HL-60/S4 treated with retinoic acid at 250 ng/mL for 4 days and 3 days (cell line): ENCODE results near the gene MSH3.
"Not testable (repeated sequence)": the region's sequence is repeated elsewhere in the genome, so short reads cannot be mapped to it uniquely, and the experiment has no call there.

ENCODE experiments used
- in situ Hi-C: fragments of 300-500 bp; cut with MboI; formaldehyde crosslinking; loops from 2 replicates; pipeline ENCODE4 v1.7.0; 2022; ENCODE audit warnings: low sequenced_read_pairs

The MSH3 gene

DNA sequence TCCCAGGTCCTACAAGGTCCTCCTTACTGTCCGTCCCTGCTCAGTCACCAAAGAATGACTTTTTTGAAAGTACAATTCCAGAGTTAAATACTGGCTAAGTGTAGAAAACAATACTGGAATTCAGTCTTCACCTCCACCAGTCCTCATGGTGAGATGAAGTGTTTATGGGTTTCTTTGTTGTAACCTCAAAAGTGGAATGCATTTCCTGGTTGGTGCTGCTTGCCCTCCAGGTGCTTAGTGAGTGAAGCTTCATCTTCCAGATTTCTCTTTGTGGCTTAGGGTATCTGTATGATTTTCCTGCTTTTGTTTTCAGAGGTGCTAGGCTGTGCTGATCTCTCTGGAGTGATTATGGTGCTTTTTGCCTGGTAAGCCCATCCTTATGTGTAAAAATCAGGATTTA is 49.8 kb downstream of the MSH3 start:
- in situ Hi-C loops: no loop called here

DNA sequence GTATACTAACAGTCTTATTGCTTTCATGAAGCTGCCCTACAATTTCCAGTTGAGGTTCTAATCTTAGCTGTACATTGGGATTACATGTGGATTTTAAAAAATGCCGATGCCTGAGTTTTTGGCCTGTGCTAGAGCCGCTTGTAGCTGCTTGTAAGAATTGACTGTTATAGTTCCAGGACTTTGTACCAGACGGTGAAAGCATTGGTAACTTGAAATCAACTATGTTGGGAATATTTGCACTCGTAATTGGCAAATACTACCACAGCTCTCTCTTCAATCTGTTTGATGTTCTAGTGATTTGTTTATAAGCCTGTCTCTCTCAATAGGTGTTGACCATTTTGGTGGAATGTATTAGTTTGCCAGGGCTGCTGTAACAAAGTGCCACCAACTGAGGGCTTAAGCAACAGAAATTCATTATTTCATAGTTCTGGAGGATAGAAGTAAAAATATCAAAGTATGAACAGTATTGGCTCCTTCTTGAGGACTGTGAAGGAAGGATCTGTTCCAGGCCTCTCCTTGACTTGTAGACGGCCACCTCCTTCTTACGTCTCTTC is 50.8 kb downstream of the MSH3 start:
- in situ Hi-C loops: no loop called here

GRCh38 chr5:80705801-80706200 is 51.3 kb downstream of the MSH3 start:
- in situ Hi-C loops: no loop called here

DNA sequence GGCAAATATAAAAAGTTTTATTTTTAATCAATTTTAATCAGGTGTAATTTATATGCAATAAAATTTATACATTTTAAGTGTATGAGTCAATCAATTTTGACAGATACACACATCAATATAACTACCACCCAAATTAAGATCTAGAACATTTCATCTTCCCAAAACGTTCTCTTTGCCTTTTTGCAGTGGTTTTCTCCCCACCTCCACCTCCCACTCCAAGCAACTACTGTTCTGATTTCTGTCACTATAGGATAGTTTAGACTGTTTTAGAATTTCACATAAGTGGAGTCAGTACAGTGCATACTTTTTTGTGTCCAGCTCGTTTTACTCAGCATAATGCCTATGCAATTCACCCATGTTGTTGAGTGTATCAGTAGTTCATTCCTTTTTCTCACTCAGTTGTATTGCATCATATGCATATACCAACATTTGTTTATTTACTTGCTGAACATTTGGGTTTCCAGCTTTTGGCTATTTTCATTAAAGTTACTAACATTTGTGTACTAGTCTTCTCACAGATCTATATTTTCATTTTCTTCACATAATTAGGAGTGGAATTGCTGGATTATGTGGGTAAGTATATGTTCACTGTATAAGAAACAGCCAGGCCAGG is 52.5 kb downstream of the MSH3 start:
- in situ Hi-C loops: no loop called here

GRCh38 chr5:80707645-80708044 is 53.2 kb downstream of the MSH3 start:
- in situ Hi-C loops: no loop called here

GRCh38 chr5:80711216-80711615 is 56.8 kb downstream of the MSH3 start:
- in situ Hi-C loops: no loop called here

DNA sequence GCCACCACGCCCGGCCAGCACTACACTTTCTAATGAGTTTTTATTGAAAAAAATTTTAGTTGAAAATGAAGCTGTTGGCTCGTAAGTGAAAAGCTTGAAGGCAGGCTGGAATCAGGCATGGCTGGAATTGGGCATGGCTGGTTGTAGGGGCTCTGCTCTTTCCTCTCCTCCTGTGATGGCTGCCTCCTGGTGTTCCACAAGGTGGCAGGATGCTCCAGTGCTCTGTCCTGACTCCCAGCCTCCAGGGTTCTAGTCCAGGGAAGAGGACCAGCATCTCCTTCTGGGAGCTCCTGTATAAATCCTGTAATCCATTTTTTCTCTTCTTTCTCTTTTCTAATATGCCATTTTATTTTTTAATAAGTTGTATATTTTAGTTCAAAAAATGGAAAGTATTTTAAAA is 57.5 kb downstream of the MSH3 start:
- in situ Hi-C loops: no loop called here

GRCh38 chr5:80712919-80713318 is 58.5 kb downstream of the MSH3 start:
- in situ Hi-C loops: no loop called here

DNA sequence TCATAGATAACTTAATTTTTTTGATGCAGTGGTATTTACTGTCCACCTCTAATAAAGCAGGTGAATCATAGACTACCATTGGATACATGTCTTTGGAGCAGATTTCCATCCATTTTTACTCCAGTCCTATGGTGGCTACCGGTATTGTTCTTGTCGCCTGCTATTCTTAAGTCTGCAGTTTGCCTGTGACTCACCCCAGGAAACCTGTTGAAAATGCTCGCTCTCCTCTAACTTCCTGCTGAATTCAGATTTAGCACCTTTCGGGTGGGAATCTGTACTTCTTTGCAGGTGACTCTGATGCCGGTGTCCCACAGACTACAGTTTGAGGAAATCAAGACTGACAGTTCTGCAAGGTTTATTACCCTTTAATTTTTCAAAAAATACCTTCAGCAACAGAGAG is 59.2 kb downstream of the MSH3 start:
- in situ Hi-C loops: no loop called here

- in situ Hi-C loops: no loop called here
Measured at GRCh38 chr5:80714570-80715298, 60.3 kb downstream of the MSH3 start.

- in situ Hi-C loops: no loop called here
Measured at GRCh38 chr5:80715887-80716286, 61.4 kb downstream of the MSH3 start.

DNA sequence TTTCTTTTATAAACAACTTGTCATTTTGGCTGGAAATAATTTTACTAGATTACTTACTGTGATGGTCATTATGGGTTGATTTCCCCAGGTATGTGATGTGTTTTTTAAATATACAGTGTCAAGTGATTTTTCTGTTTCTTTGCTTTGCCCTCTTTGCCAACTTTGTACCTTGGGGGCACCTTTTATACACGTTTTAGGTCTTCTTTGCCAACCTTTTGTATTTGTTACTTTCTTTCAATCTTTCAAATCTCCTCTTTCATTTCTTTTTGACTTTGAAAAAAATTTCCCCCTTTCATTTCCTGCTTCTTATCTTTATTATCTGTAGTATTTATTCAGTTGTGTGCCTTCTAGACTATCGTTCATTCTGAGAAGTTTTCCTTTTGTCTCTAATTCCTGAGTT is 65.7 kb downstream of the MSH3 start:
- in situ Hi-C loops: no loop called here

- in situ Hi-C loops: no loop called here
Measured at GRCh38 chr5:80722916-80723315, 68.5 kb downstream of the MSH3 start.

- in situ Hi-C loops: no loop called here
Measured at GRCh38 chr5:80725446-80725845, 71.0 kb downstream of the MSH3 start.

DNA sequence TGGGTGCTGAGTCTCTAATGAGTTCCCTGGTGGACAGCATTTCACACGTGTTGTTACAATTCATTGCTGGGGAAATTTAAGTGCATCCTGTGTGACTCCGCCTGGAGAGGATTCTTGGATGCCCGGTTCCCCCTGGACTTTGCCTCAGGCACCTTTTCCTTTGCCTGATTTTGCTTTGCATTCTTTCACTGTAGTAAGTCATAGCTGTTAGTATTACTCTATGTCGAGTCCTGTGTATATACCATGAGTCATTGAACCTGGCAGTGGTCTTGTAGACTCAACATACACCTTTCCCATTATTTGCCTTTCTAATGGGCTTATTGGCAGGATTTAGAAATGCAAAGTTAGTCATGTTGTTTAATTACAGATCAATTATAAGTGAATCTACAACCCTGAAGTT is 82.3 kb downstream of the MSH3 start:
- in situ Hi-C loops: no loop called here

GRCh38 chr5:80738466-80738865 is 84.0 kb downstream of the MSH3 start:
- in situ Hi-C loops: no loop called here

DNA sequence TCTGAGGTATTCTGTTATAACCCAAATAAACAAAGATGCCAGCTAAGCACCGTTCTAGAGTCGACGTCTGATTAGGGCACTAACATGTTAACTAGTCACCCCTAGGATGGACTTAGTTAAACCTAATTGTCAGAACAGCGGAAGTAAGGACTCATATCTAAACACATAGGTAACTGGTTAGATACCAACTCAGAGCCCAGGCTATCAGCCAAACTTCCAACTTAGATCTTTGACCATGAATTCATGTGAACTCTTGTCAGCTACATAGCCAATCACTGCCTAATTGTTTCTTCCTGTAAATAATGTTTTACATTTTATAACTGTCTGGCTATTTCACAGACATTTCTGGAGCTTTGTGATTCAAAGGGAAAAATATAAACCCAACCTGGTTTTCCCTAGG is 84.6 kb downstream of the MSH3 start:
- in situ Hi-C loops: no loop called here

DNA sequence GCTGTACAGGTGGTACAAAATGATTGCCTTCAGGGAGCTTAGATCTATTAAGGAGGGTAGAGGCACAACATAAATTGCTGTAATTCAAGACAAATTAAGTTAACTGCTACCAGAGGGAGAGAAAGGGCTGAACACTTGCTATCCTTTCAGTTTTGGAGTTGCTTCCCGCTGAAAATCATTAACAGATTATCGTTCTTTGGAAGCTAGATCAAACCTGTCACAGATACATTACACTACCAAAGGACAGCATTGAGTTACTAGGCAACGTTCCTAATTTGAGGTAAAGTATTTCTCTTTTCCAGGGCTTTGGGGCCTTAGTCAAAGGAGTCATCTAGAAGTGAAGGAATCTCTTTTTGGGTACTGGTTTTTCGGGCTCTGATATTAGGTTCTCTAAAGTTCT is 85.0 kb downstream of the MSH3 start:
- in situ Hi-C loops: no loop called here

GRCh38 chr5:80739898-80740297 is 85.4 kb downstream of the MSH3 start:
- in situ Hi-C loops: no loop called here

GRCh38 chr5:80740488-80740887 is 86.0 kb downstream of the MSH3 start:
- in situ Hi-C loops: not testable (repeated sequence)

GRCh38 chr5:80740999-80741398 is 86.5 kb downstream of the MSH3 start:
- in situ Hi-C loops: no loop called here

- in situ Hi-C loops: no loop called here
Measured at GRCh38 chr5:80744149-80744548, 89.7 kb downstream of the MSH3 start.

DNA sequence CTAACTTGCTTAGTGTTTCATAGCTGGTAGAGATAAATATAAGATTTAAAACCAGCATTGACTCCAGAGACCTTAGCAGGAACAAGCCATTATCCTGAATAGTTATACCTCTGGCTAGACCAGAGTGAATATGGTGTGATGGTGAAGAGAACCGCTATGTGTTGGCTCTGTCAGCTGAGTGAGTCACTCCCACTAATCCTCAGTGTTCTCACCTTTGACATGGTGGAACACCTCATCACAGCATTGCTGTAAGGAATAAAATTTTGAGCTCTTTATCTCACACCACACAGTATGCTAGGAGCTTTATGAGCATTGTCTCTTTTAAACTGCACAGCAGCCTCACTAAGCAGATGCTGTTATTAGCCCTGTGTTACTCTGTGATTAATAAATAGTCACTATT is 91.0 kb downstream of the MSH3 start:
- in situ Hi-C loops: no loop called here
